ENCODE results near the gene HYDIN.

HYDIN gene

GRCh38 chr16:70764632-70765031 is 465.9 kb downstream of the HYDIN start:
- DNase-seq (ENCODE audit: low read depth) = no peak

DNA sequence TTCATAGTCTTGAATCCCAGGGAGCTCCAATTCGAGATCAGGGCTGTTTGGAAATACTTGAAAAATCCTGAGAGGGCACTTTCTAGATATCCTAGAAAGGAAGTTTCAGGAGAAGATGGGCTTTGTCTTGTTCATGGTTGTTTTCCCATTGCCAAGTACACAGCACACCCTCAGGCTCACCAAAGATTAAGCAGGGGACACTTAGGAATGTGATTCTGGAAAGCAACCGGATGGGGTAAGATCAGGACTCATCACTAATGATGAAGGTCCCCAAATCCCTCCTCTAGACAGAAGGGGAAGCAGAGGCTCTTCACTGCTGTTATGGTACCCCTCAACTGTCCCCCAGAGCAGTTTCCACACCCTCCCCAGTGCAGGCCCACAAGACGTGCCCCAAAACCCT is 470.3 kb downstream of the HYDIN start:
- DNase-seq (ENCODE audit: low read depth) = no peak

- no peak for DNase-seq (ENCODE audit: low read depth)
Observed at GRCh38 chr16:70759666-70760065, 470.9 kb downstream of the HYDIN start.

DNA sequence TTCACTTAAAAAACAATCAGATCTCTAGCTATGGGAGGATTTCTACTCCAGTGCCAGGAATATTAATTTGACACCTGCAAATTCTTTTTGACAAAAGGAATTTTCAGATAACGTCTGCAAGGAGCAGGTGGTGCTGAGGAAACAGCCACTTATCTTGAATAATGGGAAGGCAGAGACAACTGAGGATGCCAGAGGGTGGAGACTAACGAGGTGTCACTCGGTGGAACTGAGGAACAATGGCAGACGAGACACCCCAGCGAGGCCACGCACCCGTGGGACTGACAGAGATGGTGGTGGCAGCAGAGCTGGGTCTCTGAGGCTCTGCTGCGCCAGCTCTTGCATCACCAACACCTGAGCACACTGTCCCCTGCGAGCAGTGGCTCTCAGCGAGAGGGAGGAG is 471.7 kb downstream of the HYDIN start:
- no peak for DNase-seq (ENCODE audit: low read depth)
